ENCODE measurements around the gene BSN.

Gene BSN

GRCh38 chr3:49610666-49611280 lies 56.5 kb downstream of the BSN start:
- Histone ChIP-seq H3K36me3 (ENCODE audit: insufficient read depth) (no peaks in the 10 kb centered on the region), H3K9ac (no peak overlapping the region), H3K4me1 (ENCODE audit: low read depth, poor library complexity, severe bottlenecking) (no peaks in the 10 kb centered on the region), H3K27ac (no peak overlapping the region), H4K20me1 (ENCODE audit: insufficient read depth) (no peaks in the 10 kb centered on the region), H3K27me3 (ENCODE audit: insufficient read depth, low read depth) (no peaks in the 10 kb centered on the region), H3K4me3 (IDR thresholded peaks at IDR 0.05; ENCODE audit: insufficient read depth, low read depth, low read length) (no peak overlapping the region), H2AFZ (ENCODE audit: low read depth) (no peak overlapping the region), H3K79me2 (ENCODE audit: insufficient read depth, low read depth) (no peaks in the 10 kb centered on the region), H3K4me2 (no peak overlapping the region)
- no peak for TF ChIP-seq CTCF (conservative IDR thresholded peaks at IDR 0.05; ENCODE audit: low read depth, low read length)

- Histone ChIP-seq H3K36me3 (ENCODE audit: insufficient read depth) (no peaks in the 10 kb centered on the region), H3K9ac (no peak overlapping the region), H3K27ac (no peak overlapping the region), H3K27me3 (ENCODE audit: insufficient read depth, low read depth) (no peaks in the 10 kb centered on the region), H2AFZ (ENCODE audit: low read depth) (no peak overlapping the region), H3K4me3 (IDR thresholded peaks at IDR 0.05; ENCODE audit: insufficient read depth, low read depth, low read length) (no peak overlapping the region), H3K79me2 (ENCODE audit: insufficient read depth, low read depth) (no peaks in the 10 kb centered on the region), H3K4me1 (ENCODE audit: low read depth, poor library complexity, severe bottlenecking) (no peaks in the 10 kb centered on the region), H4K20me1 (ENCODE audit: insufficient read depth) (no peaks in the 10 kb centered on the region), H3K4me2 (no peak overlapping the region)
- TF ChIP-seq CTCF (conservative IDR thresholded peaks at IDR 0.05; ENCODE audit: low read depth, low read length): no peak
Observed at GRCh38 chr3:49611291-49611690, 57.0 kb downstream of the BSN start.

- Histone ChIP-seq H2AFZ (ENCODE audit: low read depth) (no peak overlapping the region), H3K27ac (no peak overlapping the region), H4K20me1 (ENCODE audit: insufficient read depth) (no peaks in the 10 kb centered on the region), H3K9ac (no peak overlapping the region), H3K4me3 (IDR thresholded peaks at IDR 0.05; ENCODE audit: insufficient read depth, low read depth, low read length) (no peak overlapping the region), H3K36me3 (ENCODE audit: insufficient read depth) (no peaks in the 10 kb centered on the region), H3K4me2 (no peak overlapping the region), H3K27me3 (ENCODE audit: insufficient read depth, low read depth) (no peaks in the 10 kb centered on the region), H3K4me1 (ENCODE audit: low read depth, poor library complexity, severe bottlenecking) (no peaks in the 10 kb centered on the region), H3K79me2 (ENCODE audit: insufficient read depth, low read depth) (no peaks in the 10 kb centered on the region)
- TF ChIP-seq CTCF (conservative IDR thresholded peaks at IDR 0.05; ENCODE audit: low read depth, low read length): no peak
Observed at GRCh38 chr3:49611719-49612118, 57.4 kb downstream of the BSN start.

- H3K4me2 ChIP-seq: no peak overlapping the region
- no peak for TF ChIP-seq CTCF (conservative IDR thresholded peaks at IDR 0.05; ENCODE audit: low read depth, low read length)
- H3K4me1 ChIP-seq (ENCODE audit: low read depth, poor library complexity, severe bottlenecking): no peaks in the 10 kb centered on the region
- no peaks in the 10 kb centered on the region for H3K79me2 ChIP-seq (ENCODE audit: insufficient read depth, low read depth)
- H3K36me3 ChIP-seq (ENCODE audit: insufficient read depth): no peaks in the 10 kb centered on the region
- no peak overlapping the region for H3K9ac ChIP-seq
- no peaks in the 10 kb centered on the region for H3K27me3 ChIP-seq (ENCODE audit: insufficient read depth, low read depth)
- no peak overlapping the region for H2AFZ ChIP-seq (ENCODE audit: low read depth)
- no peak overlapping the region for H3K4me3 ChIP-seq (IDR thresholded peaks at IDR 0.05; ENCODE audit: insufficient read depth, low read depth, low read length)
- no peaks in the 10 kb centered on the region for H4K20me1 ChIP-seq (ENCODE audit: insufficient read depth)
- H3K27ac ChIP-seq: no peak overlapping the region
Observed at GRCh38 chr3:49614936-49615335, 60.7 kb downstream of the BSN start.

Data from KMS-11 (cell line).